Limb (tissue), 2 donors: ENCODE data around the gene SPECC1L.

Source experiments
- DNase-seq, 2 donors: peaks; one replicate each; pipeline ENCODE4 v3.0.0-alpha.2; 2016; ENCODE audit errors: extremely low spot score in 2 of 2

Gene SPECC1L

GRCh38 chr22:24426851-24427499 lies 156.3 kb downstream of the SPECC1L start:
- DNase-seq = no peak

DNA sequence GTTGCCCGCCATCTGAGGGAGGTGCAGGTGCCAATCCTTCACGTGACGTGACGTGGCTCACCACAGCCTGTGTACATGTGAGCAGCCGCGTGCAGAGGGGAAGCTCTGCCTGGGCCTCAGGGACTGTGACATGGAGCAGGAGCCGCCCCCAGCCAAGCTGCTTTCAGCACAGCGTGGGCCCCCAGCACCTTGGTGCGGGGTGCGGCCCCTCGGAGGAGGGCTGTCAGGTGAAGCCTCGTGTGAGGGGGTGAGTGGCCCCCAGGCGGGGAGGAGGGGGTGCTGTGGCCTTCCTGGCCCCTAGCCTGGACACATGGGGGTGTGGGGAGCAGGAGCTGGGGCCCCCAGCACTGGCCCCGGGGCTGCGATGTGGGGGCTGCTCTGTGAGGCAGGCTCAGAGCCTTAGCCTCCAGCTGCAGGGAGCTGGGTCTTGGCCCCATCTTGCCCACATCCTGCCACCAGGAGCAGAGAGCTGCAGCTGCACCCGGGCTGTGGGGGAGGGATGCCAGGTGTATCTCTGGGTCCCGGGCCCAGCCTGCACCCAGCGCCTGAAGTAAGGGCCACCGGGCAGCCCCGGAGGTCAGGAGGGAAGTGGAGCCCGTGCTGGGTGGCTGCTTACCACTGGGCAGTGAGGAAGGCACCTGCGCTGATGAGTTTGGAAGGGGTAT lies 157.0 kb downstream of the SPECC1L start, which contains the start of gene ADORA2A:
Gene ADORA2A, plus strand, starts transcription at position 100 of the 665 bp plus-strand sequence. CDS start 5,806 bp downstream, outside the sequence.
- no peak for DNase-seq

GRCh38 chr22:24428751-24429410 lies 158.2 kb downstream of the SPECC1L start:
- no peak for DNase-seq

GRCh38 chr22:24429411-24430365 lies 159.1 kb downstream of the SPECC1L start:
- no peak for DNase-seq

GRCh38 chr22:24430431-24431308 lies 160.0 kb downstream of the SPECC1L start:
- no peak for DNase-seq

DNA sequence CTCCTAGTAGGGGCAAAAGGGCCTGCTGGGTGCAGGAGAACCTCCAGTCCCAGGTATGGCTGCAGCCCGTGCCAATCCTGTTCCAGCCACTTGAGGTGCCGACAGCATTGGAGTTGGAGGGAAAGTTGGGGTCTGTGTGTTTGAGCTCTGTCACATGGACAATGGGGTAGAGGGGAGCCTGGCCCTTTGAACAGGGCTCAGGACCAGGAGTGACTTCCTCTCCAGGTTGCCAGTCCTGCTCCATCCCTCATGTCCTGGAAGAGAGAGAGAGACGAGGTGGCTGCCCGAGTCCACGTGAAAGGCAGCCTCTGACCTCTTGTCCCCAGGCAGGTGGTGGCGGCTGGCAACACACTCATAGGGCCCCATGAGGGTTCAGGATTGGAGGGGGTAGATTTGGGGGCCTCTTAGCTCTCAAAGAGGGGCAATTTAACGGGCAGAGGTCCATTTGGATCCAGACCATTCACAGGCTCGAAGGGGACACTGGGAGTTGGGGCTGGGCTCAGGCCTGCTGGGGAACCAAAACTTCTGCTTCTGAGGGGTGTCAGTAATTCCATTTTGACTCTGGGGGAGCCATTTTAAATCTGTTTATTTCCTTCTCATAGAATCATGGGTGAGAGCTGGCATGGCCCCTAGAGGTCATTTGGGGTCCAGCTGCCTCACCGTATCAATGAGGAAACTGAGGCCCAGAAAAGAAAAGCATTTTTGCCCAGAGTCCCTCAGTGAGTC lies 160.8 kb downstream of the SPECC1L start:
- DNase-seq = no peak

DNA sequence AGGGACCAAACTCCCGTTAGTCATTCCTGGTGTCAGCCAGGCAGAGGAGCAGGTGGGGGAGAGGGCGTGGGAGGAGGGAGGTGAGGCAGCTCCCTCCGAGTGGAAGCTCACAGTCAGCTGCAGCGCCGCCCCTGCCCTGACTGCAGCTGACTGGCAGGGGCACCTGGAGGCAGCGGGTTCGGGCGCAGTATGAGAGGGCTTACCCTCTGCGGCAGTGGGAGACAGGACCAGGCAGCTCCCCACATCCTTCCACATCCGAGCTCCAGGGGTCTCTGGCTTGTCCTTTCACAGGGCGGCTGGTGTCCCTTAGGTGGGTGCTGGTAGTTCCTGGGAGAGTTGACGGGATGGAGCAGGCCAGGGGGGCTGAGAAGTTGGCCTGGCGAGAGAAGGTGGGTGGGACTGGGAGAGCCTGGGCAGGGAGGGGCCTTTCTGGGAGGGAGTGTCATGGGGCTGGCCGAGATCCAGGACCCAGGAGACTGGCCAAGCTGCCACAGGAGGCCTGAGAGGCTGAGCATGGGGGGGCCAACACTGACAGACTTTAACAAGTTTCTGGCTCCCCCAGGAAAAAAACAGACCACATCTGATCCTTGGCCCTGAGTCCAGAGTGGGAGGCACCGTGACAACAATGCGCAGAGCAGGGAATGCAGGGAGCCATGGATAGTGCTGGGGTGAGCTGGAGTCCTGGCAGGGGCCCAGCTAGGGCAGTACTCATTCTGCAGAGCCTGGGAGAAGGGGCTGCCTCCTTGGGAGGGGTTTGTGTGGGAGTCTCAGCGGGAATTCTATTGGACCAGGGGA lies 161.6 kb downstream of the SPECC1L start:
- peak in 1 of 2 donors; percentile 52 for DNase-seq

DNA sequence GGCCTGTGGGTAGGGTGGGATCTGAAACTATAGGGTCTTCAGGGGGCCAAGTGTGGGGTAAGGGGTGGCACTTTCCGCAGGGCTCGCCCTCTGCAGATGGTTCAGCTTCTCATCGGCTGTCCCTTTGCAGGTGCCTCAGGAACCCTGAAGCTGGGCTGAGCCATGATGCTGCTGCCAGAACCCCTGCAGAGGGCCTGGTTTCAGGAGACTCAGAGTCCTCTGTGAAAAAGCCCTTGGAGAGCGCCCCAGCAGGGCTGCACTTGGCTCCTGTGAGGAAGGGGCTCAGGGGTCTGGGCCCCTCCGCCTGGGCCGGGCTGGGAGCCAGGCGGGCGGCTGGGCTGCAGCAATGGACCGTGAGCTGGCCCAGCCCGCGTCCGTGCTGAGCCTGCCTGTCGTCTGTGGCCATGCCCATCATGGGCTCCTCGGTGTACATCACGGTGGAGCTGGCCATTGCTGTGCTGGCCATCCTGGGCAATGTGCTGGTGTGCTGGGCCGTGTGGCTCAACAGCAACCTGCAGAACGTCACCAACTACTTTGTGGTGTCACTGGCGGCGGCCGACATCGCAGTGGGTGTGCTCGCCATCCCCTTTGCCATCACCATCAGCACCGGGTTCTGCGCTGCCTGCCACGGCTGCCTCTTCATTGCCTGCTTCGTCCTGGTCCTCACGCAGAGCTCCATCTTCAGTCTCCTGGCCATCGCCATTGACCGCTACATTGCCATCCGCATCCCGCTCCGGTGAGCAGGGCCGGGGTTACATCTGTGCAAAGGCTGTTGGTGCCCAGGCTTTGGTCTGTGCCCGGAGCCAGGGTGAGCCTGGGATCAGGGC lies 162.6 kb downstream of the SPECC1L start:
- no peak for DNase-seq

DNA sequence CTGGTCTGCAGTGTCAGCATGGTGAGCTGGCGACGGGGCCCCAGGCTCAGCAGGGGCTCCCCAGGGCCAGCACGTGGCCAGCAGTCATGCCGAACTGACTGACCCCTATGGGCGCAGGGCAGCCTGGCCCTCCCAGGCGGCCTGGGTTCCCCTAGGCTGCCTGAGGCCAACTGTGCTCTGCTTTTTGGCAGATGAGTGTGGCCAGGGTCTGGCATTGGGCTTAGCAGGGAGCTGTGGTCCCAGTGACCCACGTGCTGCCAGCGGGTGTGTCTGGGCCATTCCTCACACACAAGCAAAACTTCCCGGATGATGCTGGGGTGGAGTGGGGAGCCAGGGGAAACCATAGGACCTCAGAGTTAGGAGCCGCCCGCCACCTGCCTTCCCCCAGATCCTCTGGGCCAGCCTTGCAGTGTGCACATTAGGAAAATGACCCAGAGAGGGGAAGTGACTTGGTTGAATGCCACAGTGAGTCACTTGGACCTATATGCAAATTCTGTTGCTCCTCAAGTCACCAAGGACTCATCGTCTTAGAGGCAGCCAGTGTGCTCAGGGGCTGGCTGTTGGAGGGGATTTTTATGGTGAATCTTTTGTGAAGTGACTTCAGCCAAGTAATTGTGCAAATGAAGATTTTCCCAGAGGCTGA lies 163.3 kb downstream of the SPECC1L start:
- no peak for DNase-seq

- DNase-seq = peak in 1 of 2 donors; percentile 50
Observed at GRCh38 chr22:24434471-24435322, 164.1 kb downstream of the SPECC1L start.

GRCh38 chr22:24435323-24435645 lies 164.7 kb downstream of the SPECC1L start:
- no peak for DNase-seq

DNA sequence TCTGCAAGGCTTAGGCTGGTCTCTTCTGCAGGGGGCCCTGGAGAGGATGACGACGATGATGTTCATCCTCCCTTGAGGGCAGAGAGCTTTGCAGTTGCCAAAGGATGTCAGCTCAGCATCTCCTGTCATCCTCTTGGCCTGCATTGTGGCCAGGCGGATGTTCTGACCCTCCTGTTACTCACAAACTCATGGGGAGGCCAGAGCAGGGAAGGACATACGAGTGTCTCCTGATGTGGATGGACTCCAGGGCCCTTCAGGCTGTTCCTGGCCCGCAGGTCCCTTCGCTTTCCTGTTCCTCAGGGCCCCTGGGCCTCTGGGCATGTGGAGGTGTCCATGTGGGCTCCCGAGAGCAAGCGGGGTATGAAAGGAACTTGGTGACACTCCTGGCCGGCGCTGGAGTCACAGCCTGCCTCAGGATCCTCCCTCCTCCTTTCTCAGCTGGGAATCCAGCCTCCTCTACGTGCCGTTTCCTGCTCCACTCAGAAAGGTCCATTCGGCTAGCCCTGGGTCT lies 165.3 kb downstream of the SPECC1L start:
- DNase-seq = no peak

DNA sequence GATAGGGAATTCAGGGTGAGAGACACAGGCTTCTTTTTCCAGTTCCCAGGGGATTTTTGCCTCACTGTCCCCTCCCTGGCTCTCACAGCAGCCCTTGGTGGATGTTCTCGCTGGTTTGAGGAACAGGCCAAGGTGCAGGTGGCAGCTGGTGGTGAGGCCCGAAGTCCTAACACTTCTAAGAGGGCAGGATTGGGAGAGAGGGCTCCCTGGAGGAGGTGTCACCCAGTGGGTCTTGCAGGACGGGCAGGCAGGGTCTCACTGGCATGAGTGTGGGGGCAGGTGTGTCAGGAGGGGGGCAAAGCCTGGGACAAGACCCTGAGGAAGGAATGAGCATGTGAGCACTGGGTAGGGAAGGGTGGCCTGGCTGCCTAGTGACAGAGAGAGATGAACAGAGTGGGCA lies 165.9 kb downstream of the SPECC1L start:
- DNase-seq = no peak

GRCh38 chr22:24437091-24437490 lies 166.5 kb downstream of the SPECC1L start:
- DNase-seq = no peak

DNA sequence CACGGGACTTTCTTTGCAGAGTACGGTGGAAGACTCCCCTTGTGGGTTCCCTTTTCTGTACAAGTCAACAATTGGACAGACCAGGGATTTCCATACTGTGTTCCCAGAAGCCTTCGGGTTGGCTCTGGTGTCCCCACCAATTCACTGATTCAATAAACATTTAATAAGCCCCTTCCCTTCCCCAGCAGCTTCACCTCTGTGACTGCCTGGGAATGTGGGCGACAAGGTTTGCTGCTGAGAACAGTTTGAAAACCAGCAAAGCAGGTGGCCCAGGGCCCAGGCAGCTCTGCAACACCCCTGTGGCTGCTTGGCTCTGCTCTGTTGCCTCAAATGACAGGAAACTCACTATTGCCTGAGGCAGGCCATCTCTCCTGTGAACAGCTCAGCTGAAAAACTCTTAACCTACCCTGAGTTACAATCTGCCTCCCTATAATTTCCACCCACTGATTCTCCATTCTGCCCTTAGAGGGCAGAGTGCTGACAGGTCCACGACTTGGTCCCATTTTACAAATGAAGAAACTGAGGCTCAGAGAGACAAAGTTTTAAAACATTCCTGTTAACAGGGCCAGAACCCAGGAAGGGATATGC lies 167.2 kb downstream of the SPECC1L start:
- DNase-seq = no peak

DNA sequence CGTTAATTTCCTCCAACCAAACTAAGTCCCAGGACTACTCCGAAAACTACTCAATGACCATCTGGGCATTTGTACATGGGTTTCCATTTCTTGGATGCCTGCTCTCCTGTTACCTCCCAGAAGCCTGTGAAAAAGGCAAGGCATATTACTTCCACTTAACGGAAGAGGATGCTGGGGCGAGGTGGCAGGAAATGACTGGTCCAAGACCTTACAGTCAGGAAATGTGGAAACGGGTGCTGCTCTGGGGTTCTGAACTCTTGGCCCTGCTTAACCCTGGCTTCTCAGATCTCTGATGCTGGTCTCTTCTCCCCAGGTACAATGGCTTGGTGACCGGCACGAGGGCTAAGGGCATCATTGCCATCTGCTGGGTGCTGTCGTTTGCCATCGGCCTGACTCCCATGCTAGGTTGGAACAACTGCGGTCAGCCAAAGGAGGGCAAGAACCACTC lies 169.7 kb downstream of the SPECC1L start:
- DNase-seq = no peak
